HUES64 (cell line): Measurements from ENCODE around the gene RELCH. TPM values are rescaled to one million over a fixed set of nuclear protein-coding genes. Genes with fewer than 3 reads are reported as not detected.

Experiments used
- H3K27ac ChIP-seq: 2 replicates; pipeline ENCODE4 v1.7.0; 2013; ENCODE audit warnings: low read depth, low read length, inconsistent platforms
- H3K27me3 ChIP-seq: 2 replicates; pipeline ENCODE4 v1.6.1; 2013; ENCODE audit warnings: mild to moderate bottlenecking, low read length; ENCODE audit not compliant: insufficient read depth
- H3K36me3 ChIP-seq: 2 replicates; pipeline ENCODE4 v1.6.1; 2013; ENCODE audit warnings: mild to moderate bottlenecking, low read length; ENCODE audit not compliant: insufficient read depth
- H3K4me1 ChIP-seq: 2 replicates; pipeline ENCODE4 v1.6.1; 2013; ENCODE audit warnings: mild to moderate bottlenecking, low read length, moderate library complexity; ENCODE audit not compliant: insufficient read depth
- H3K4me3 ChIP-seq: 2 replicates; pipeline ENCODE4 v1.5.1; 2013; ENCODE audit warnings: mild to moderate bottlenecking, low read length, moderate library complexity
- H3K9ac ChIP-seq: 2 replicates; pipeline ENCODE4 v1.6.1; 2013; ENCODE audit warnings: mild to moderate bottlenecking, low read depth, low read length
- H3K9me3 ChIP-seq: 2 replicates; pipeline ENCODE4 v1.6.1; 2013; ENCODE audit warnings: low read depth, low read length; ENCODE audit not compliant: insufficient read depth
- WGBS: fragments of 150-250, 120-280 bp; methylation state at CpG from one replicate; pipeline ENCODE4 v1.1.7; 2013; ENCODE audit warnings: missing lambda C conversion rate; 5-methylcytosine and 5-hydroxymethylcytosine counted together
- polyA plus RNA-seq, 2 experiments: library from polyadenylated mRNA; stranded (reverse); fragments of 50-300 nt; gene quantifications; one replicate each; pipeline ENCODE4 v1.2.3, GENCODE V29; 2013

Gene RELCH
- 16.8 TPM for polyA plus RNA-seq (2013, experiment 1 of 2)
- 15.5 TPM for polyA plus RNA-seq (2013, experiment 2 of 2)

- H3K4me1 ChIP-seq: peaks cover 10% of the 10 kb centered on the region; the same call in 1 of the 2 replicates
- peak within 1 kb of the TSS; percentile 95 for H3K9ac ChIP-seq
- H3K9me3 ChIP-seq: no peaks in the 10 kb centered on the region
- H3K4me3 ChIP-seq: peak within 1 kb of the TSS; percentile 98
- WGBS: under 1% methylated on average over 55 of the region's 55 CpGs
- H3K36me3 ChIP-seq: no peaks in the 10 kb centered on the region
- H3K27ac ChIP-seq: peak within 1 kb of the TSS; percentile 88
- H3K27me3 ChIP-seq: no peaks in the 10 kb centered on the region
Measured at GRCh38 chr18:62186774-62187542, at the start of gene RELCH, which contains the start of gene PIGN. RELCH (plus strand) TSS chr18:62187255; CDS start chr18:62187506, 251 bp downstream. PIGN (minus strand) TSS chr18:62187056; CDS start chr18:62161353, 25,703 bp downstream.

DNA sequence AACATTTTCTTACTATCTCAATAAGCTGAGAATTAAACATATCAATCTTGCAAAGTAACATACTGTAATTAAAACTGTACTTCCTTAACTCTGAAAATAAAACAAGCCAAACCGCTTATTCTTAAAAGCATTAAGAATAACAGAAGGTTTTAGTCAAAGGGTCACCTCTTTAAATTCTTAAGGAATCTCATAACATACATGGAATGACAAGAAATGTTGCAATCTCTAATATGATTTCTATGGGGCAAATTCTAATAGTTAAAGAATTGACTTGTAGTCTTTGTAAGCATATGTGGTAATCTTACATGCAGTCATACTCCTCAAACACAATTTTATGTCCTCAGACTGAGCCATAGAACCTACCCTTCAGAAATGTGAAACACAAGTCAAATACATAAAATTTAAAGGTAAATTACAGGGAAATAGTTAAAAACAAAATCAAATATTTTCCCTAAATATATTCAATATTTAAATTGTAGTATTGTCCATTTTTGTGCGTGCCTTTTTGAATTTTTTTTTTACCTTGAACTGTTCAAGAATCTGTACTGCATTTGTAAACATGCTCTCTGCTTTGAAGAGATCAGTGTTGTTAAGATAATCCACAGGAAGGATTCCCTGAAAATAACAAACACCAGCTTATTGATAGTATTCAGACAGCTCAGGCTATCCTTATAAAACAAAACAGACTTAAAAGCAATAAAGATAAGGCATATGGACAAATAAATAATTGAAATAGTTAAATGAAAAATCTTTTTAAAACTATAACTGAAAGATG lies 48.4 kb upstream of the RELCH start:
- H3K27me3 ChIP-seq: no peaks in the 10 kb centered on the region
- H3K9me3 ChIP-seq: no peaks in the 10 kb centered on the region
- 0 out of 2 replicates have a peak, but pooled peaks cover 3% of the 10 kb centered on the region for H3K36me3 ChIP-seq
- no peak overlapping the region for H3K27ac ChIP-seq
- no peak overlapping the region for H3K4me3 ChIP-seq
- 100% methylated on average over 1 of the region's 2 CpGs for WGBS
- H3K9ac ChIP-seq: no peak overlapping the region
- H3K4me1 ChIP-seq: no peaks in the 10 kb centered on the region

DNA sequence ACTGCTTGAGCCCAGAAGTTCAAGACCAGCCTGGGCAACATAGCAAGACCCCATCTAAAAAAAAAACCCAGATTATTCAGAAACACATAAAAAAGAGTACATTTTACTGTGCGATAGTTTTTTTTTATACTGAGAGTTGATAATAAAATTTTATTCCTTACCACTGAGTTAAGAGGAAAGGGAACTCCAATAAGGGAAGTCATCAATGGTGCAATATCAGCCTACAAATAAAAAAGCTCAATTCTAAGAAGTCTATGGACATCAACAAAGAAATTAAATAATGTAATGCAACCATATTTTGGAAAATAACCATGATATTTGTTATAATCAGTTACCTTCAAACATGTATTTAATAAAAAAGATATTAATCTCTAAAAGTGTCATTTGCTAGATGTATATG lies 46.8 kb upstream of the RELCH start:
- Histone ChIP-seq H3K36me3 (peaks cover 7% of the 10 kb centered on the region), H3K27ac (no peak overlapping the region), H3K27me3 (no peaks in the 10 kb centered on the region), H3K4me1 (no peaks in the 10 kb centered on the region), H3K9me3 (no peaks in the 10 kb centered on the region), H3K4me3 (no peak overlapping the region), H3K9ac (no peak overlapping the region)
- no CpG with 5 or more reads among the region's 1 CpG for WGBS

- Histone ChIP-seq H3K27me3 (no peaks in the 10 kb centered on the region), H3K9ac (no peak overlapping the region), H3K36me3 (peaks cover 10% of the 10 kb centered on the region), H3K4me1 (no peaks in the 10 kb centered on the region), H3K27ac (no peak overlapping the region), H3K9me3 (no peaks in the 10 kb centered on the region), H3K4me3 (no peak overlapping the region)
- 89% methylated on average over 2 of the region's 2 CpGs for WGBS
Measured at GRCh38 chr18:62144338-62144737, 42.7 kb upstream of the RELCH start.

DNA sequence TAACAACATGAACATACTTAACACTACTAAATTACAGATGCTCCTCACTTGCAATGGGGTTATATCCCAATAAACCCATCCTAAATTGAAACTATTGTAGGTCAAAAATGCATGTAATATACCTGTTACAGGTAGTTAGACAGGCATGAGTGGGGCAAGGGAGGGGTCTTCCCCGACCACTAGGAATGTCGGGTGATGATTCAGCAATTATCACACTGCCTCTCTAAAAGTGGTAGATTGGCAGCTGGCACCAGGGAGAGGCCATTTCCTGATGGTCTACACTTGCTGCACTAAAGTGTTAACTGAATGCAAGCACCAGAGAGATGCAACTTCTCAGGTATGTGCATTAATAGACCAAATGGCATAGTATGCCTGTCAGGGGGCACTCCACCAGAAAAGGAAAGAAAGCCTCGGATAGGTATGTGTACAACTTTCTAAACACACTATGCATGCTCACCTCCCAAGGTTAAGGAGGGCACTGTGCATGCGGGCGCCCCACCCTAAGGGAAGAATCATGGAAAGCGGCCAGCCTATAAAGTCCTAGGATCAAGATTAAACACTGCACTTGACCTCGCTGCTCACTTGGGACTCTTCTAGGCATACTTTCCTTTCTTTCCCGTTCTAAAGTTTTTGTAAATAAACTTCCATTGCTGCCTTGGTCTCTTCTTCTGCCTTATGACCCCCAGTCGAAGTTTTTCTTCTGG lies 35.8 kb upstream of the RELCH start:
- H3K4me3 ChIP-seq: no peak overlapping the region
- 96% methylated on average over 9 of the region's 9 CpGs for WGBS
- peaks cover 12% of the 10 kb centered on the region; the same call in 1 of the 2 replicates for H3K4me1 ChIP-seq

GRCh38 chr18:62152844-62153243 lies 34.2 kb upstream of the RELCH start:
- WGBS: 89% methylated on average over 1 of the region's 1 CpG
- H3K27ac ChIP-seq: no peak overlapping the region
- H3K36me3 ChIP-seq: peaks cover 6% of the 10 kb centered on the region; the same call in 1 of the 2 replicates
- no peak overlapping the region for H3K9ac ChIP-seq
- no peaks in the 10 kb centered on the region for H3K9me3 ChIP-seq
- no peak overlapping the region for H3K4me3 ChIP-seq
- H3K27me3 ChIP-seq: no peaks in the 10 kb centered on the region
- H3K4me1 ChIP-seq: peaks cover 12% of the 10 kb centered on the region; the same call in 1 of the 2 replicates

More for the DNA sequence above, 35.8 kb upstream of the RELCH start:
- Histone ChIP-seq H3K27me3 (no peaks in the 10 kb centered on the region), H3K27ac (no peak overlapping the region), H3K36me3 (no peaks in the 10 kb centered on the region; the same call in 1 of the 2 replicates), H3K9me3 (no peaks in the 10 kb centered on the region), H3K9ac (no peak overlapping the region)

- Histone ChIP-seq H3K9me3 (no peaks in the 10 kb centered on the region), H3K9ac (no peak overlapping the region), H3K4me3 (no peak overlapping the region), H3K27ac (no peak overlapping the region), H3K27me3 (no peaks in the 10 kb centered on the region), H3K4me1 (peaks cover 2% of the 10 kb centered on the region; the same call in 1 of the 2 replicates), H3K36me3 (peaks cover 9% of the 10 kb centered on the region; the same call in 1 of the 2 replicates)
- 96% methylated on average over 1 of the region's 1 CpG for WGBS
Measured at GRCh38 chr18:62157843-62158242, 29.2 kb upstream of the RELCH start.

DNA sequence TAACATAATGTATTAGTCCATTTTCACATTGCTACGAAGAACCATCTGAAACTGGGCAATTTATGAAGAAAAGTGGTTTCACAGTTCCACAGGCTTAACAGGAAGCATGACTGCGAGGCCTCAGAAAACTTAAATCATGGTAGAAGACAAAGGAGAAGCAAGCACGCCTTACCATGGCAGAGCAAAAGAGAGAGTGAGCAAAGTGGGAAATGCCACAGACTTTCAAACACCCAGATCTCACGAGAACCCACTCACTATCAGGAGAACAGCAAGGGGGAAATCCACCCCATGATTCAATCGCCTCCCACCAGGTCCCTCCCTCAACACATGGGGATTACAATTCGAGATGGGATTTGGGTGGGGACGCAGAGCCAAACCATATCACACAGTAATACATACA lies 22.7 kb upstream of the RELCH start:
- Histone ChIP-seq H3K9me3 (no peaks in the 10 kb centered on the region), H3K27me3 (no peaks in the 10 kb centered on the region), H3K27ac (no peak overlapping the region), H3K4me1 (peaks cover 5% of the 10 kb centered on the region; the same call in 1 of the 2 replicates), H3K4me3 (no peak overlapping the region), H3K36me3 (0 out of 2 replicates have a peak, but pooled peaks cover 4% of the 10 kb centered on the region), H3K9ac (no peak overlapping the region)
- WGBS: 96% methylated on average over 4 of the region's 7 CpGs

GRCh38 chr18:62164855-62165487 lies 22.1 kb upstream of the RELCH start:
- Histone ChIP-seq H3K4me3 (no peak overlapping the region), H3K27ac (no peak overlapping the region)
- WGBS: 66% methylated on average over 5 of the region's 5 CpGs

DNA sequence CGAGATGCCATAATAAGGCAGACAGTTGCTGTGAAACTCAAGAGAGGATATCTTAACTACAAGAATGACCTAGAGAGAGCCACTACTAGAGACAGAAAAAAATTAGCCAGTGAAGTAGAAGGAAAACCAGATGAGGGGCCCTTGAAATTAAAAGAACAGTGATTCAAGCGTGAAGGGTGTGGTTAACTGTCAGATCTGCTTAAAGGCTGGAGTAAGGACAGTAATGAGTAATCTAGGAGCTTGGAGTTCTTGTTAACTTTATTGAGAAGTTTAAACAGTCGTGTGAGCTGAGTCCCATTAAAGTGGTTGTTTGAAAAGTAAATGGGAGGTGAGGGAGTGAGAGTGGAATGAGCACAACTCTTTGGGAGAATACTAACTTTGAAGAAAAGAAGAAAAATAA lies 21.5 kb upstream of the RELCH start:
- Histone ChIP-seq H3K27ac (no peak overlapping the region), H3K4me3 (no peak overlapping the region), H3K36me3 (0 out of 2 replicates have a peak, but pooled peaks cover 4% of the 10 kb centered on the region), H3K27me3 (no peaks in the 10 kb centered on the region), H3K4me1 (peaks cover 5% of the 10 kb centered on the region; the same call in 1 of the 2 replicates), H3K9ac (no peak overlapping the region), H3K9me3 (no peaks in the 10 kb centered on the region)
- WGBS: 94% methylated on average over 3 of the region's 3 CpGs

More at GRCh38 chr18:62164855-62165487, 22.1 kb upstream of the RELCH start:
- no peak overlapping the region for H3K9ac ChIP-seq
- 0 out of 2 replicates have a peak, but pooled peaks cover 4% of the 10 kb centered on the region for H3K36me3 ChIP-seq
- no peaks in the 10 kb centered on the region for H3K9me3 ChIP-seq
- H3K4me1 ChIP-seq: peaks cover 5% of the 10 kb centered on the region; the same call in 1 of the 2 replicates
- H3K27me3 ChIP-seq: no peaks in the 10 kb centered on the region
